Smooth muscle cell (in vitro differentiated cells): ENCODE measurements around the gene FGFR2. TPM values are rescaled to one million over a fixed set of nuclear protein-coding genes. Genes with fewer than 3 reads are reported as not detected.

ENCODE experiments used
- DNase-seq: peaks from one replicate; lab custom pipeline; 2025; ENCODE audit not compliant: unreplicated experiment; lab: John Stamatoyannopoulos, UW
- H2AFZ ChIP-seq: fragments of 200-600 bp; sonication (generic); 2 replicates; pipeline ENCODE4 v1.6.0; 2016; ENCODE audit warnings: antibody characterized with exemption, low read depth, mild to moderate bottlenecking
- H3F3A ChIP-seq: fragments of 200-600 bp; sonication (generic); 2 replicates; pipeline ENCODE4 v1.6.0; 2017; ENCODE audit warnings: antibody characterized with exemption, low read depth
- H3K27ac ChIP-seq: fragments of 200-600 bp; sonication (generic); 2 replicates; pipeline ENCODE4 v1.5.1; 2016; ENCODE audit warnings: low read depth, mild to moderate bottlenecking
- H3K27me3 ChIP-seq: fragments of 200-600 bp; sonication (generic); 2 replicates; pipeline ENCODE4 v1.6.1; 2016; ENCODE audit warnings: low read depth, mild to moderate bottlenecking
- H3K36me3 ChIP-seq: fragments of 200-600 bp; sonication (generic); 2 replicates; pipeline ENCODE4 v1.5.1; 2016; ENCODE audit warnings: low read depth
- H3K4me1 ChIP-seq: fragments of 200-600 bp; sonication (generic); 2 replicates; pipeline ENCODE4 v1.5.1; 2016; ENCODE audit warnings: low read depth
- H3K4me2 ChIP-seq: fragments of 200-600 bp; sonication (generic); 2 replicates; pipeline ENCODE4 v1.6.0; 2016; ENCODE audit warnings: mild to moderate bottlenecking
- H3K4me3 ChIP-seq: fragments of 200-600 bp; sonication (generic); 2 replicates; pipeline ENCODE4 v1.5.1; 2016; ENCODE audit warnings: mild to moderate bottlenecking
- H3K79me2 ChIP-seq: fragments of 200-600 bp; sonication (generic); 2 replicates; pipeline ENCODE4 v1.6.0; 2016; ENCODE audit warnings: low read depth, mild to moderate bottlenecking
- H3K9ac ChIP-seq: fragments of 200-600 bp; sonication (generic); 2 replicates; pipeline ENCODE4 v1.6.0; 2016; ENCODE audit warnings: low read depth
- H3K9me3 ChIP-seq: fragments of 200-600 bp; sonication (generic); replicated peaks from 2 replicates; pipeline ENCODE4 v1.5.1; 2016; ENCODE audit warnings: low read depth
- H4K20me1 ChIP-seq: fragments of 200-600 bp; sonication (generic); 2 replicates; pipeline ENCODE4 v1.6.0; 2016; ENCODE audit warnings: low read depth
- WGBS: methylation state at CpG from one replicate; pipeline ENCODE4 v1.1.7; 2016; ENCODE audit warnings: low lambda C conversion rate; 5-methylcytosine and 5-hydroxymethylcytosine counted together
- polyA plus RNA-seq: library from polyadenylated mRNA; unstranded; fragments of >200 nt; fragmentation: Nextera tagmentation; extraction: Ambion mirVana; gene quantifications from 2 replicates; pipeline ENCODE4 v1.2.1, GENCODE V29; 2016
- total RNA-seq: library from RNA; depleted of rRNA; stranded (reverse); fragments of >200 nt; gene quantifications from 2 replicates; pipeline ENCODE4 v1.2.3, GENCODE V29; 2014
- TF ChIP-seq, protein P1 (sequence below): fragments of 200-600 bp; sonication (generic); IDR thresholded peaks from 2 replicates; pipeline ENCODE4 v1.5.1; 2017; ENCODE audit warnings: borderline replicate concordance, mild to moderate bottlenecking, antibody characterized with exemption; ENCODE audit not compliant: insufficient read depth, poor library complexity, severe bottlenecking

The FGFR2 gene
- total and polyA plus RNA-seq, 2 experiments from 2014 or later = 85.9 to 103 TPM

DNA sequence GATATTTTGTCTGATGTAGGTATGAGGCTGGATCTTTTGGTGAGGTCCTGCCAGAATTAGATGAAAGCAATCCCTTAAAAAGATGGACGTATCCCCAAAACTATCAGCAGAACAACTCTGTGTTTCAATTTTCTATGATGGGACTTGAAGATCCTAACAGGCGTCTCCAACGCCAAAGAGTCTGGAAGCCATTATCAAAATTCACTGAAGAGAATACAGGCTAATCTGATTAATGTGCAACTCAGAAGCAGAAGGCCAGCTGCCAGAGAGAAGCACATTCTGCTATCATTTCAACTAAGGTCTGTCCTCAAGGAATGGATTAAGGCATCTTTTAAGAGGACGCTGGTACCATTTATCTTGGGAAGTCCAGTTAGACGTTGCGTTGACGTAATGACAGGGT, 119.7 kb downstream of the FGFR2 start:
- Histone ChIP-seq H3K27me3 (no peaks in the 10 kb centered on the region), H3F3A (peaks cover 32% of the 10 kb centered on the region), H3K79me2 (no peaks in the 10 kb centered on the region), H3K27ac (no peak overlapping the region), H3K9ac (no peak overlapping the region), H2AFZ (no peak overlapping the region), H3K36me3 (peaks cover 12% of the 10 kb centered on the region), H4K20me1 (peaks cover 7% of the 10 kb centered on the region), H3K4me2 (no peak overlapping the region), H3K4me1 (no peaks in the 10 kb centered on the region), H3K9me3 (no peaks in the 10 kb centered on the region), H3K4me3 (no peak overlapping the region)
- 85% methylated on average over 7 of the region's 7 CpGs for WGBS
- no peak for DNase-seq
- TF ChIP-seq, protein P1, sequence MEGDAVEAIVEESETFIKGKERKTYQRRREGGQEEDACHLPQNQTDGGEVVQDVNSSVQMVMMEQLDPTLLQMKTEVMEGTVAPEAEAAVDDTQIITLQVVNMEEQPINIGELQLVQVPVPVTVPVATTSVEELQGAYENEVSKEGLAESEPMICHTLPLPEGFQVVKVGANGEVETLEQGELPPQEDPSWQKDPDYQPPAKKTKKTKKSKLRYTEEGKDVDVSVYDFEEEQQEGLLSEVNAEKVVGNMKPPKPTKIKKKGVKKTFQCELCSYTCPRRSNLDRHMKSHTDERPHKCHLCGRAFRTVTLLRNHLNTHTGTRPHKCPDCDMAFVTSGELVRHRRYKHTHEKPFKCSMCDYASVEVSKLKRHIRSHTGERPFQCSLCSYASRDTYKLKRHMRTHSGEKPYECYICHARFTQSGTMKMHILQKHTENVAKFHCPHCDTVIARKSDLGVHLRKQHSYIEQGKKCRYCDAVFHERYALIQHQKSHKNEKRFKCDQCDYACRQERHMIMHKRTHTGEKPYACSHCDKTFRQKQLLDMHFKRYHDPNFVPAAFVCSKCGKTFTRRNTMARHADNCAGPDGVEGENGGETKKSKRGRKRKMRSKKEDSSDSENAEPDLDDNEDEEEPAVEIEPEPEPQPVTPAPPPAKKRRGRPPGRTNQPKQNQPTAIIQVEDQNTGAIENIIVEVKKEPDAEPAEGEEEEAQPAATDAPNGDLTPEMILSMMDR = no peak

DNA sequence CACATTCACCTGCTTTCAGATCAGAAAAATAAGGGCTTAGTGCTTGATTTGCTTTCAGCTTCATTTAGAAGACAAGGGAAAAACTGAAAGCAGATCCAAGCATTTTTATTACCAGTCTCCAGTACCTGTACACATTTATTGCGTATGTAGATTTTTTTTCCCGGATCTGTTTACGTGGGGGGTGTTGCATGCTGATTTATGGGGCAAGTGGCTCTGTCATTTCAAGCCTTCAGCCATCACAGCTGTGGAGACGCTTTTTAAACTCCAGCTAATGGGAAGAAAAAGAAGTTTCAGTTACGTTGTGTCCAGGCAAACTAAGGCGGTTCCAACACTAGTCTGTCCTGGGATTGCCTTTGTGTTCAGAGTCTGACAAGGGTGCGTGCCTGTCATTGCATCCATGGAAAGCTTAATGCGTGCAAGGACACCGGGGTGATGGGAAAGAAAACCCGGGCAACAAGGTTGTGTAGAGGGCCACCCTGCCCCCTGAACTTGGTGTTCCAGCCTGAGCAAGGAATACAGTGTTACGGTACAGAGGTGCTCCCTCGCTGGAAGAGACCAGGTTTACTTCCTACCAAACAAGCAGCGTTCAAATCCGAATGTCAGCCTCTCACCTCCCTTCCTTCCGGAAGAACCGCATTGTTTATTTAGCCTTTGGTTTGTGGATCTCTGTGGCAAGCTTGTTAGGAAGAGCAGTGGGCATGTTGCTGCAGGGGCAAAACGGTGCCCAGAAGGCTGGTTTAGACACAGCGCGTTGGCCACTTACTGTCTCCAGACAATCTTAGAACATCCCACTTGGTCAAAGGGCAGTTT, 128.2 kb downstream of the FGFR2 start:
- no peak for DNase-seq
- no peaks in the 10 kb centered on the region for H3K4me1 ChIP-seq
- no peaks in the 10 kb centered on the region for H4K20me1 ChIP-seq
- no peak overlapping the region for H3K4me3 ChIP-seq
- WGBS = 90% methylated on average over 19 of the region's 19 CpGs
- H3K36me3 ChIP-seq = no peaks in the 10 kb centered on the region
- TF ChIP-seq, protein P1 = no peak
- H3K9me3 ChIP-seq = no peaks in the 10 kb centered on the region
- no peak overlapping the region for H3K27ac ChIP-seq
- H3K9ac ChIP-seq = no peak overlapping the region
- H3F3A ChIP-seq = no peaks in the 10 kb centered on the region
- H3K79me2 ChIP-seq = no peaks in the 10 kb centered on the region
- no peak overlapping the region for H2AFZ ChIP-seq
- H3K27me3 ChIP-seq = no peaks in the 10 kb centered on the region
- H3K4me2 ChIP-seq = no peak overlapping the region

DNA sequence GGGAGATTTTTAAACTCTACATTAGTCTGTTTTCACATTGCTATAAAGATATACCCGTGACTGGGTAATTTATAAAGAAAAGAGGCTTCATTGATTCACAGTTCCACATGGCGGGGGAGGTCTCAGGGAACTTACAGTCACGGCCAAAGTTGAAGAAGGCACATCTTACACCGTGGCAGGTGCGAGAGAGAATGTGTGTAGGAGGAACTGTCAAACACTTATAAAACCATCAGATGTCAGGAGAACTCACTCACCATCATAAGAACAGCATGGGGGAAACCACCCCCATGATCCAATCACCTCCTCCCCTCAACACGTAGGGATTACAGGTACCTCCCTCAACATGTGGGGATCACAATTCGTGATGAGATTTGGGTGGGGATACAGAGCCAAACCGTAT, 129.5 kb downstream of the FGFR2 start:
- H3K36me3 ChIP-seq = no peaks in the 10 kb centered on the region
- H3K27me3 ChIP-seq = no peaks in the 10 kb centered on the region
- H3K27ac ChIP-seq = no peak overlapping the region
- no peaks in the 10 kb centered on the region for H3K79me2 ChIP-seq
- no peaks in the 10 kb centered on the region for H3K9me3 ChIP-seq
- no peak overlapping the region for H3K9ac ChIP-seq
- no peaks in the 10 kb centered on the region for H4K20me1 ChIP-seq
- H3K4me2 ChIP-seq = no peak overlapping the region
- H3F3A ChIP-seq = no peaks in the 10 kb centered on the region
- WGBS = 91% methylated on average over 8 of the region's 8 CpGs
- TF ChIP-seq, protein P1 = no peak
- no peak overlapping the region for H2AFZ ChIP-seq
- H3K4me3 ChIP-seq = no peak overlapping the region
- no peak for DNase-seq
- H3K4me1 ChIP-seq = no peaks in the 10 kb centered on the region

DNA sequence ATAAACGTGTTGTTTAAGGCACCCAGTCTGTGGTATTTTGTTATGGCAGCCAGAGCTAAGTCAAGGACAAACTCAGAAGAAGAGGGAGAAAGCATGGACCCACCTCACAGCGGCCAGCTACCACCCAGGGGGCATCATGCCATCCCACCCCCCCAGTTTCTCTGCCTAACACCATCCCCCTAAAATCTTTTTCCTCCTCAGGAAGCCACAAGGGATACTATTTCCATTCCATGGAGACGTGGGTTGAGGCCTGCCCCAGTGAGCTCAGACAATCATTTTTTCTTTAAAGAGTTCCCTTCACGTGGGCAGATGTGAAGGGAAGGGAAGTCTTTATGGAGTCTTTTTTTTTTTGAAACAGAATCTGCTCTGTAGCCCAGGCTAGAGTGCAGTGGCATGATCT, 131.8 kb downstream of the FGFR2 start:
- no peaks in the 10 kb centered on the region for H3F3A ChIP-seq

More for the DNA sequence above, 131.8 kb downstream of the FGFR2 start:
- H3K9ac ChIP-seq = no peak overlapping the region
- no peaks in the 10 kb centered on the region for H3K36me3 ChIP-seq
- no peaks in the 10 kb centered on the region for H3K79me2 ChIP-seq
- H3K9me3 ChIP-seq = no peaks in the 10 kb centered on the region
- H3K27me3 ChIP-seq = no peaks in the 10 kb centered on the region
- no peak overlapping the region for H3K4me3 ChIP-seq
- H4K20me1 ChIP-seq = no peaks in the 10 kb centered on the region
- H2AFZ ChIP-seq = no peak overlapping the region
- no peak overlapping the region for H3K4me2 ChIP-seq
- TF ChIP-seq, protein P1 = no peak
- no peaks in the 10 kb centered on the region for H3K4me1 ChIP-seq
- DNase-seq = no peak
- H3K27ac ChIP-seq = no peak overlapping the region
- WGBS = 80% methylated on average over 4 of the region's 4 CpGs
